Chondrocyte (in vitro differentiated cells): ENCODE measurements around the gene STRADA. TPM values are rescaled to one million over a fixed set of nuclear protein-coding genes. Genes with fewer than 3 reads are reported as not detected.

Experiments used
- DNase-seq: peaks from one replicate; pipeline ENCODE4 v3.0.0; 2021; ENCODE audit warnings: mixed read lengths, low spot score
- H3K27ac Mint-ChIP-seq: one replicate; pipeline ENCODE4 v1.8.0; 2021; ENCODE audit warnings: mild to moderate bottlenecking, moderate library complexity, mixed read lengths; ENCODE audit not compliant: unreplicated experiment
- H3K27me3 Mint-ChIP-seq: 2 replicates; pipeline ENCODE4 v1.8.0; 2021; ENCODE audit warnings: low read depth, mixed read lengths
- H3K36me3 Mint-ChIP-seq: 2 replicates; pipeline ENCODE4 v1.8.0; 2021; ENCODE audit warnings: low read depth, mixed read lengths
- H3K4me1 Mint-ChIP-seq: 2 replicates; pipeline ENCODE4 v1.8.0; 2021; ENCODE audit warnings: low read depth, mild to moderate bottlenecking, mixed read lengths
- H3K4me3 Mint-ChIP-seq: one replicate; pipeline ENCODE4 v1.8.0; 2021; ENCODE audit warnings: mild to moderate bottlenecking, moderate library complexity, mixed read lengths; ENCODE audit not compliant: unreplicated experiment
- H3K9me3 Mint-ChIP-seq: 2 replicates; pipeline ENCODE4 v1.8.0; 2021; ENCODE audit warnings: low read depth, mixed read lengths
- CTCF ChIP-seq: fragments of 200-600 bp; sonication (generic); IDR thresholded peaks from 2 replicates; pipeline ENCODE4 v1.5.0; 2021; ENCODE audit warnings: antibody characterized with exemption, mild to moderate bottlenecking, moderate library complexity
- total RNA-seq: library from RNA; stranded (reverse); gene quantifications from 3 replicates; pipeline ENCODE4 v1.2.1, GENCODE V29; 2021

The STRADA gene
- total RNA-seq, 1 donor from 2014 or later = 27.1 TPM

DNA sequence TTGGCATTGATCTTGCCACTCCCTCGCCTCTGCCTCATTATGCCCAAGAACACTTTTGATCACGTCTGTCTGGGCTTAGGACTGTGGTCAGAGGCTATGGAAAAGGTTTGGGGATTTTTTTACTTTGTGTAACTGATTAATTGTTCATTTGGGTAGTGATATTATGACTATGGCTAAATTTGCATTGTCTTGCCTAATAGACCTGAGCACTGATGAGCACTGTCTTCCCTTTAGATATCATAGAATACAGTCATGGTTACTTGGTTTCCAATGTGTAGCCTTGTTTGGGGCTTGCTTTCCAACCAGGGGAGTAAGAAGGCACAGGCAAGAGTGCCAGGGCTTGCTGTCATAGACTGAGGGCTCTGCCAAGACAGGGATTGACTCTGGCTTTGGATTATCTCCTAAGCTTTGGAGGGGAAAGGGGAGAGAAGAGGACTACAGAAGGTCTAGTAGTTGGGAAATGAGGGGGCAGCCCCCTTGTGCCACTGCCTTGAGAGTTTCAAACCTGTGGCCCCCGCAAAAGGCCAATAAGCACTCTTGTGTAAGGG, 55.4 kb downstream of the STRADA start:
- Mint-ChIP-seq H3K36me3 (peaks cover 21% of the 10 kb centered on the region), H3K27ac (no peak overlapping the region), H3K27me3 (no peaks in the 10 kb centered on the region), H3K4me3 (no peak overlapping the region), H3K4me1 (peaks cover 10% of the 10 kb centered on the region), H3K9me3 (no peaks in the 10 kb centered on the region)
- no peak for TF ChIP-seq CTCF
- no peak for DNase-seq

DNA sequence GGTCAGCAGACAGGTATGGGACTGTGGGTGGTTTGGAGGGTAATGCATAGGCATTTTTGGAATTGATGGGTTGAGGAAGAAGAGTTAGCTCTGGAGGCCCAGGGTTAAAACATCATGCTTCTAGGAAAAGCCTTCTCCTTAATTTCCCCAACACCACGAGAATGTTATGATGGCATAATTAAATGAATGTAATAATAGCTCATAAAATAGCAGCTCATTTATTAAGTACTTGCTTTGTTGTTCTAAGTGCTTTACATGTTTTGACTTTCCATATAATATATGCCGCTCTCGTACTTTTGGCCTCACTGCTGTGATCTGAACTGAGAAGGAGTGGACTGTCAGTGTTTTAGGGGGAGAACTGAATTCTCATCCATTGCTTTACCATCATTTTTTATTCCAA, 56.0 kb downstream of the STRADA start:
- DNase-seq = no peak
- no peak for TF ChIP-seq CTCF
- Mint-ChIP-seq H3K36me3 (peaks cover 21% of the 10 kb centered on the region), H3K27me3 (no peaks in the 10 kb centered on the region), H3K27ac (no peak overlapping the region), H3K4me1 (peaks cover 10% of the 10 kb centered on the region), H3K9me3 (no peaks in the 10 kb centered on the region), H3K4me3 (no peak overlapping the region)

- Mint-ChIP-seq H3K9me3 (no peaks in the 10 kb centered on the region), H3K36me3 (peaks cover 22% of the 10 kb centered on the region), H3K27me3 (no peaks in the 10 kb centered on the region), H3K27ac (no peak overlapping the region), H3K4me1 (peaks cover 10% of the 10 kb centered on the region), H3K4me3 (no peak overlapping the region)
- no peak for TF ChIP-seq CTCF
- DNase-seq = no peak
Observed at GRCh38 chr17:63685041-63685440, 56.6 kb downstream of the STRADA start.

- no peak for DNase-seq
- no peak for TF ChIP-seq CTCF
- Mint-ChIP-seq H3K27ac (no peak overlapping the region), H3K36me3 (peaks cover 21% of the 10 kb centered on the region), H3K27me3 (no peaks in the 10 kb centered on the region), H3K4me3 (no peak overlapping the region), H3K9me3 (no peaks in the 10 kb centered on the region), H3K4me1 (peaks cover 10% of the 10 kb centered on the region)
Observed at GRCh38 chr17:63682981-63683380, 58.6 kb downstream of the STRADA start.

DNA sequence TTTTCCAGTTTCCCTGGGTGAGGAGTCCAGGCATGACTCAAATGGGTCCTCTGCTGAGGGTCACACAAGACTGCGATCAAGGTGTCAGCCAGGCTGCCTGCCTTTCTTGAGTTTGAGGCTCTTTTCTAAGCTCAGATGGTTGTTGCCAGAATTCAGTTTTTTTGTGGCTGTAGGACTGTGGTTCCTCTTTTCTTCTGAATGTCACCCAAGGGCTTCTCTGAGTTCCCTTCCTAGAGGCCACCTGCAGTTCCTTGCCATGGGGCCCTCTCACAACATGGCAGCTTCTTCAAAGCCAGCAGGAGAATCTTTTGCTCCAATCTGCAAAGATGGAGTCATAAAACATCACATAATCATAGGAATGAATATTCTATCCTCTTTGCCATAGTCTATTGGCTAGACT, 59.2 kb downstream of the STRADA start:
- no peak for TF ChIP-seq CTCF
- H3K4me3 Mint-ChIP-seq = no peak overlapping the region
- H3K36me3 Mint-ChIP-seq = peaks cover 21% of the 10 kb centered on the region
- no peaks in the 10 kb centered on the region for H3K27me3 Mint-ChIP-seq
- no peak for DNase-seq
- no peaks in the 10 kb centered on the region for H3K9me3 Mint-ChIP-seq
- no peak overlapping the region for H3K27ac Mint-ChIP-seq
- peaks cover 10% of the 10 kb centered on the region for H3K4me1 Mint-ChIP-seq
